Fibroblast of pulmonary artery (primary cell): ENCODE measurements around the gene PAX2.

Experiments used
- DNase-seq: peaks from one replicate; pipeline ENCODE4 v3.0.0-alpha.2; 2010; ENCODE audit warnings: low read depth
- H3K4me3 ChIP-seq: replicated peaks from 2 replicates; pipeline ENCODE4 v1.5.1; 2011; ENCODE audit warnings: low read depth, mild to moderate bottlenecking, control low read depth, low read length, moderate library complexity
- TF ChIP-seq, protein P1 (sequence below): IDR thresholded peaks from 2 replicates; pipeline ENCODE4 v1.5.1; 2011; ENCODE audit warnings: mild to moderate bottlenecking, control low read depth, low read length, inconsistent platforms; ENCODE audit errors: missing control alignments

The PAX2 gene

GRCh38 chr10:100826983-100827818 is 81.8 kb downstream of the PAX2 start:
- TF ChIP-seq, protein P1, sequence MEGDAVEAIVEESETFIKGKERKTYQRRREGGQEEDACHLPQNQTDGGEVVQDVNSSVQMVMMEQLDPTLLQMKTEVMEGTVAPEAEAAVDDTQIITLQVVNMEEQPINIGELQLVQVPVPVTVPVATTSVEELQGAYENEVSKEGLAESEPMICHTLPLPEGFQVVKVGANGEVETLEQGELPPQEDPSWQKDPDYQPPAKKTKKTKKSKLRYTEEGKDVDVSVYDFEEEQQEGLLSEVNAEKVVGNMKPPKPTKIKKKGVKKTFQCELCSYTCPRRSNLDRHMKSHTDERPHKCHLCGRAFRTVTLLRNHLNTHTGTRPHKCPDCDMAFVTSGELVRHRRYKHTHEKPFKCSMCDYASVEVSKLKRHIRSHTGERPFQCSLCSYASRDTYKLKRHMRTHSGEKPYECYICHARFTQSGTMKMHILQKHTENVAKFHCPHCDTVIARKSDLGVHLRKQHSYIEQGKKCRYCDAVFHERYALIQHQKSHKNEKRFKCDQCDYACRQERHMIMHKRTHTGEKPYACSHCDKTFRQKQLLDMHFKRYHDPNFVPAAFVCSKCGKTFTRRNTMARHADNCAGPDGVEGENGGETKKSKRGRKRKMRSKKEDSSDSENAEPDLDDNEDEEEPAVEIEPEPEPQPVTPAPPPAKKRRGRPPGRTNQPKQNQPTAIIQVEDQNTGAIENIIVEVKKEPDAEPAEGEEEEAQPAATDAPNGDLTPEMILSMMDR, result no peak
- DNase-seq, result no peak
- no peak overlapping the region for H3K4me3 ChIP-seq

- TF ChIP-seq, protein P1, result no peak
- DNase-seq, result no peak
Observed at GRCh38 chr10:100827819-100828737, 82.7 kb downstream of the PAX2 start.

DNA sequence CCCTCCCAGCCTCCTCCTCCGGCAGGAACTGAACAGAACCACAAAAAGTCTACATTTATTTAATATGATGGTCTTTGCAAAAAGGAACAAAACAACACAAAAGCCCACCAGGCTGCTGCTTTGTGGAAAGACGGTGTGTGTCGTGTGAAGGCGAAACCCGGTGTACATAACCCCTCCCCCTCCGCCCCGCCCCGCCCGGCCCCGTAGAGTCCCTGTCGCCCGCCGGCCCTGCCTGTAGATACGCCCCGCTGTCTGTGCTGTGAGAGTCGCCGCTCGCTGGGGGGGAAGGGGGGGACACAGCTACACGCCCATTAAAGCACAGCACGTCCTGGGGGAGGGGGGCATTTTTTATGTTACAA is 83.3 kb downstream of the PAX2 start:
- H3K4me3 ChIP-seq, result no peak overlapping the region
- no peak for DNase-seq
- TF ChIP-seq, protein P1, result no peak

More at GRCh38 chr10:100827819-100828737, 82.7 kb downstream of the PAX2 start:
- no peak overlapping the region for H3K4me3 ChIP-seq

- no peak for DNase-seq
- H3K4me3 ChIP-seq, result no peak overlapping the region
Observed at GRCh38 chr10:100829097-100829870, 83.9 kb downstream of the PAX2 start.

DNA sequence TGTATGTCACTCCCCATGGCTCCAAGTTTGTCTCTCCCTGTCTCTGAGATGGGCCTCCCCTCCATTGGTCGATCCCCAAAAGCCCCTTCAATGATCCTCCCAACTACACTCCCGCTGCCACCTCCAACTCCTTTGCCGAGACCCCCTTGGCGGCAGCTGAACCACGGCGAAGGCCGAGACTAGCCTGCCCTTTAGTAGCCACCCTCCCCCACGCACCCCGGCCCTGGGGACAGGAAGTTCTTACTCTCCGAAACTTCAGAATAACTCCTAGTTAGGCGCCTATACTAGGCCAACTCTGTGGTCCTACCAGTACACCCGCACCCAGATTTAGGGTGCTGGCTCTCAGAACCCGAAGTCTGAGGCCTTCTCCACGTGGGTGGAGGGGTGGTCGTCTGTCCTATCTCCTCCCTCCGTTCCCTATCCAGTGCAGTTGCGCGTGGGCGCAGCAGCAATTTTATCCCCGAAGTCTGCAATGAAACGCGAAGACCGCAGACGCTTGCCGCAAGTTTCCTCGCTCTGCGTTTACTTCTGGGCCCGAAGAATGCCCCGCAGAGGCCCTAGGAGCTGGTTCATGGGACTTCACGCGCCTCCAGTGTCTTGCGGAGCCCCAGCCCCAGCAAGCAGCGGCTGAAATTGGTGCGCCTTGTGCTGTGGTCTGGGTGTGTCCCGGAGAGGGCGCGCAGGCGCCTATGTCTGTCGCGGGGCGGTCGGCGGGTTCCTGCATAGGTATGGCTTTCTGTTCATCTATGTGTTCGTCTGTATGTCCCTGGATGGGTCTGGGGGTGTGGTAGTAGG is 84.7 kb downstream of the PAX2 start:
- H3K4me3 ChIP-seq, result no peak overlapping the region
- DNase-seq, result no peak

More at GRCh38 chr10:100829097-100829870, 83.9 kb downstream of the PAX2 start:
- TF ChIP-seq, protein P1, result no peak

More for the DNA sequence above, 84.7 kb downstream of the PAX2 start:
- TF ChIP-seq, protein P1, result no peak
